SW 1271 (cell line): ENCODE results near the gene CDH1.

Source experiments
- DNase-seq, 2 experiments: peaks; one replicate each; lab custom pipeline; 2025; lab: John Stamatoyannopoulos, UW

Gene CDH1

GRCh38 chr16:68732042-68732680 is 4.9 kb upstream of the CDH1 start:
- DNase-seq, result no peak

GRCh38 chr16:68732741-68733399 is 4.2 kb upstream of the CDH1 start:
- no peak for DNase-seq

GRCh38 chr16:68733570-68733969 is 3.5 kb upstream of the CDH1 start:
- no peak for DNase-seq

GRCh38 chr16:68734782-68735181 is 2.3 kb upstream of the CDH1 start:
- DNase-seq, result no peak

- no peak for DNase-seq
These were observed 531 bp upstream of the CDH1 start for GRCh38 chr16:68736561-68736960.

GRCh38 chr16:68737730-68738629 is 888 bp downstream of the CDH1 start:
- no peak for DNase-seq

- DNase-seq, result no peak
These were observed 3.0 kb downstream of the CDH1 start for GRCh38 chr16:68739964-68740627.

- DNase-seq, result no peak
These were observed 3.7 kb downstream of the CDH1 start for GRCh38 chr16:68740628-68741346.

GRCh38 chr16:68743664-68744063 is 6.6 kb downstream of the CDH1 start:
- no peak for DNase-seq

GRCh38 chr16:68744744-68745280 is 7.7 kb downstream of the CDH1 start:
- no peak for DNase-seq

GRCh38 chr16:68746951-68747350 is 9.9 kb downstream of the CDH1 start:
- DNase-seq, result no peak

GRCh38 chr16:68749432-68749831 is 12.3 kb downstream of the CDH1 start:
- no peak for DNase-seq

- no peak for DNase-seq
These were observed 13.2 kb downstream of the CDH1 start for GRCh38 chr16:68750193-68750695.

- no peak for DNase-seq
These were observed 14.1 kb downstream of the CDH1 start for GRCh38 chr16:68751160-68751559.

- no peak for DNase-seq
These were observed 15.5 kb downstream of the CDH1 start for GRCh38 chr16:68752602-68753001.

- no peak for DNase-seq
These were observed 17.1 kb downstream of the CDH1 start for GRCh38 chr16:68754084-68754792.

- no peak for DNase-seq
These were observed 19.3 kb downstream of the CDH1 start for GRCh38 chr16:68756239-68756915.

GRCh38 chr16:68757625-68757935 is 20.5 kb downstream of the CDH1 start:
- no peak for DNase-seq

GRCh38 chr16:68759062-68759461 is 22.0 kb downstream of the CDH1 start:
- DNase-seq, result no peak

GRCh38 chr16:68760671-68761275 is 23.7 kb downstream of the CDH1 start:
- no peak for DNase-seq
